Subcutaneous abdominal adipose tissue (tissue), 5 donors: ENCODE data around the gene BICRAL.
"Not testable (repeated sequence)": the region's sequence is repeated elsewhere in the genome, so short reads cannot be mapped to it uniquely, and the experiment has no call there.

ENCODE experiments used
- H3K27ac ChIP-seq: one replicate; pipeline ENCODE4 v1.7.0; 2013; ENCODE audit warnings: low read depth, mild to moderate bottlenecking, inconsistent platforms, low read length, moderate library complexity
- H3K27me3 ChIP-seq, 5 donors: one replicate each; pipeline ENCODE4 v1.7.0; 2013; ENCODE audit warnings: low read length in 5 of 5, inconsistent platforms in 1 of 5; ENCODE audit not compliant: control insufficient read depth in 5 of 5, insufficient read depth in 4 of 5
- H3K36me3 ChIP-seq, 5 donors: one replicate each; pipeline ENCODE4 v1.7.0; 2013; ENCODE audit warnings: low read length in 5 of 5; ENCODE audit not compliant: control insufficient read depth in 5 of 5, insufficient read depth in 5 of 5
- H3K4me1 ChIP-seq, 5 donors: one replicate each; pipeline ENCODE4 v1.7.0; 2013; ENCODE audit warnings: low read length in 5 of 5, mild to moderate bottlenecking in 3 of 5, moderate library complexity in 1 of 5; ENCODE audit not compliant: control insufficient read depth in 5 of 5, insufficient read depth in 5 of 5
- H3K4me3 ChIP-seq, 5 donors: one replicate each; pipeline ENCODE4 v1.7.0; 2013; ENCODE audit warnings: low read length in 5 of 5, low read depth in 1 of 5
- H3K9ac ChIP-seq, 5 donors: one replicate each; pipeline ENCODE4 v1.7.0; 2013; ENCODE audit warnings: low read length in 5 of 5, mild to moderate bottlenecking in 4 of 5, moderate library complexity in 3 of 5
- H3K9me3 ChIP-seq, 5 donors: one replicate each; pipeline ENCODE4 v1.7.0; 2013; ENCODE audit warnings: low read length in 5 of 5; ENCODE audit not compliant: control insufficient read depth in 5 of 5
- donor health status: healthy.
- donor health status: healthy.
- donor health status: healthy.
- donor health status: healthy.
- donor health status: healthy.

Gene BICRAL

GRCh38 chr6:42791706-42792320 lies 10.0 kb downstream of the BICRAL start:
- Histone ChIP-seq H3K9ac (no peak overlapping the region), H3K36me3 (no peaks in the 10 kb centered on the region), H3K9me3 (no peaks in the 10 kb centered on the region), H3K4me3 (no peak overlapping the region), H3K27ac (no peak overlapping the region), H3K4me1 (peaks cover 0 to 37% (median 26%) of the 10 kb centered on the region in 5 donors), H3K27me3 (no peaks in the 10 kb centered on the region)

GRCh38 chr6:42795651-42796050 lies 13.8 kb downstream of the BICRAL start:
- Histone ChIP-seq H3K36me3 (no peaks in the 10 kb centered on the region), H3K4me3 (no peak overlapping the region), H3K27me3 (no peaks in the 10 kb centered on the region), H3K4me1 (peaks cover 0 to 11% (median 3%) of the 10 kb centered on the region in 5 donors), H3K27ac (no peak overlapping the region), H3K9me3 (no peaks in the 10 kb centered on the region), H3K9ac (no peak overlapping the region)

GRCh38 chr6:42796171-42796570 lies 14.3 kb downstream of the BICRAL start:
- H3K9ac ChIP-seq, result no peak overlapping the region
- no peaks in the 10 kb centered on the region for H3K36me3 ChIP-seq
- no peak overlapping the region for H3K27ac ChIP-seq
- H3K4me1 ChIP-seq, result peaks cover 0 to 11% (median 0%) of the 10 kb centered on the region in 5 donors
- no peaks in the 10 kb centered on the region for H3K9me3 ChIP-seq
- no peaks in the 10 kb centered on the region for H3K27me3 ChIP-seq
- H3K4me3 ChIP-seq, result no peak overlapping the region

GRCh38 chr6:42797696-42798095 lies 15.8 kb downstream of the BICRAL start:
- H3K9ac ChIP-seq, H3K27ac ChIP-seq, H3K9me3 ChIP-seq, H3K36me3 ChIP-seq, H3K27me3 ChIP-seq, H3K4me3 ChIP-seq: not testable (repeated sequence)
- peaks cover 0 to 11% (median 0%) of the 10 kb centered on the region in 5 donors for H3K4me1 ChIP-seq

GRCh38 chr6:42805297-42805861 lies 23.5 kb downstream of the BICRAL start:
- no peaks in the 10 kb centered on the region for H3K9me3 ChIP-seq

GRCh38 chr6:42806359-42806758 lies 24.5 kb downstream of the BICRAL start:
- not testable (repeated sequence) for H3K27me3 ChIP-seq, H3K36me3 ChIP-seq, H3K4me1 ChIP-seq, H3K4me3 ChIP-seq, H3K9ac ChIP-seq, H3K27ac ChIP-seq, H3K9me3 ChIP-seq

More at GRCh38 chr6:42805297-42805861, 23.5 kb downstream of the BICRAL start:
- H3K36me3 ChIP-seq, result peaks cover 0 to 4% (median 2%) of the 10 kb centered on the region in 5 donors
- H3K4me1 ChIP-seq, result peaks cover 0 to 8% (median 0%) of the 10 kb centered on the region in 5 donors
- no peak overlapping the region for H3K9ac ChIP-seq
- H3K27me3 ChIP-seq, result no peaks in the 10 kb centered on the region
- H3K27ac ChIP-seq, result no peak overlapping the region
- H3K4me3 ChIP-seq, result no peak overlapping the region

GRCh38 chr6:42808492-42809483 lies 26.9 kb downstream of the BICRAL start:
- Histone ChIP-seq H3K27ac (no peak overlapping the region), H3K4me1 (peaks cover 0 to 6% (median 0%) of the 10 kb centered on the region in 5 donors)

GRCh38 chr6:42813074-42813645 lies 31.3 kb downstream of the BICRAL start:
- Histone ChIP-seq H3K27me3 (no peaks in the 10 kb centered on the region), H3K4me3 (no peak overlapping the region), H3K27ac (no peak overlapping the region), H3K9ac (no peak overlapping the region), H3K4me1 (peaks cover 0 to 6% (median 0%) of the 10 kb centered on the region in 5 donors), H3K9me3 (no peaks in the 10 kb centered on the region), H3K36me3 (peaks cover 0 to 3% (median 0%) of the 10 kb centered on the region in 5 donors)

More at GRCh38 chr6:42808492-42809483, 26.9 kb downstream of the BICRAL start:
- H3K36me3 ChIP-seq, result peaks cover 0 to 3% (median 0%) of the 10 kb centered on the region in 5 donors
- H3K9ac ChIP-seq, result no peak overlapping the region
- H3K9me3 ChIP-seq, result no peaks in the 10 kb centered on the region
- H3K27me3 ChIP-seq, result no peaks in the 10 kb centered on the region
- no peak overlapping the region for H3K4me3 ChIP-seq

GRCh38 chr6:42813906-42814444 lies 32.1 kb downstream of the BICRAL start:
- no peak overlapping the region for H3K4me3 ChIP-seq
- no peak overlapping the region for H3K27ac ChIP-seq
- no peaks in the 10 kb centered on the region for H3K4me1 ChIP-seq
- no peaks in the 10 kb centered on the region for H3K27me3 ChIP-seq
- H3K36me3 ChIP-seq, result peaks cover 0 to 3% (median 0%) of the 10 kb centered on the region in 5 donors
- H3K9me3 ChIP-seq, result no peaks in the 10 kb centered on the region
- H3K9ac ChIP-seq, result no peak overlapping the region
